Skin of body (tissue), 2 donors: Measurements from ENCODE around the gene HOXD11. TPM values are rescaled to one million over a fixed set of nuclear protein-coding genes. Genes with fewer than 3 reads are reported as not detected.

Experiments
- DNase-seq: peaks from one replicate; lab custom pipeline; 2025; lab: John Stamatoyannopoulos, UW
- total RNA-seq: library from RNA; depleted of rRNA; stranded (reverse); fragments of >200 nt; gene quantifications from one replicate; pipeline ENCODE4 v1.2.3, GENCODE V29; 2014

The HOXD11 gene
- total RNA-seq, 1 donor from 2014 or later = not detected

DNA sequence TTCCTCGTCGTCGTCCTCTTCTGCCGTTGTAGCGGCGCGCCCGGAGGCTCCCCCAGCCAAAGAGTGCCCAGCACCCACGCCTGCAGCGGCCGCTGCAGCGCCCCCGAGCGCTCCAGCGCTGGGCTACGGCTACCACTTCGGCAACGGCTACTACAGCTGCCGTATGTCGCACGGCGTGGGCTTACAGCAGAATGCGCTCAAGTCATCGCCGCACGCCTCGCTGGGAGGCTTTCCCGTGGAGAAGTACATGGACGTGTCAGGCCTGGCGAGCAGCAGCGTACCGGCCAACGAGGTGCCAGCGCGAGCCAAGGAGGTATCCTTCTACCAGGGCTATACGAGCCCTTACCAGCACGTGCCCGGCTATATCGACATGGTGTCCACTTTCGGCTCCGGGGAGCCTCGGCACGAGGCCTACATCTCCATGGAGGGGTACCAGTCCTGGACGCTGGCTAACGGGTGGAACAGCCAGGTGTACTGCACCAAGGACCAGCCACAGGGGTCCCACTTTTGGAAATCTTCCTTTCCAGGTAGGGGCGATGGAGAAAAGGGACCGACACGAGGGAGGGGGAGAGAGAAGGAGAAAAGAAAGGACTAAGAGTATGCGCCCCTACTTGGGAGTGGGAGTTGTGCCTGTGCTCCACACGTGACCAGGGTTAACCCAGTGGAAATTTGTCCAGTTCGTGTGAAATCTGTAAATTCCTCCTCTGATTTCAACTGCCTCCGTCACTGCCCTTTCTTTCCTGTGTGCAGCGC lies 13.8 kb upstream of the HOXD11 start:
- DNase-seq = no peak

DNA sequence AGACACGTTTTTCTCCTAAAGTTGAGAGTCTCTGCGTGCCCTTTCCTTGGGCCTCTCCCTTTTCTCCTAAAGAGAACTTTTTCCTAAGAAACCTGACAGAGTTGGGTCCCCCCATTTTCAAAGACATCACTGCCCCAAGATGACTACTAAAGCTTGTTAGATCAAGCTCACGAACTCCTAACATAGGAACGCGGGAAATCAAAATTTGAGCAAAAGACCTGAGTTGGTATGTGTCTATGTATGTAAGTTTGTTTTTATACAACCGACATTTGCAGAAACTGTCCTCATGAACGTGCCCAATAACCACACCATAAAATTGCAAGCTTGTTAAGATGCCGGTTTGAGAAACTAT lies 13.2 kb upstream of the HOXD11 start:
- DNase-seq = no peak

DNA sequence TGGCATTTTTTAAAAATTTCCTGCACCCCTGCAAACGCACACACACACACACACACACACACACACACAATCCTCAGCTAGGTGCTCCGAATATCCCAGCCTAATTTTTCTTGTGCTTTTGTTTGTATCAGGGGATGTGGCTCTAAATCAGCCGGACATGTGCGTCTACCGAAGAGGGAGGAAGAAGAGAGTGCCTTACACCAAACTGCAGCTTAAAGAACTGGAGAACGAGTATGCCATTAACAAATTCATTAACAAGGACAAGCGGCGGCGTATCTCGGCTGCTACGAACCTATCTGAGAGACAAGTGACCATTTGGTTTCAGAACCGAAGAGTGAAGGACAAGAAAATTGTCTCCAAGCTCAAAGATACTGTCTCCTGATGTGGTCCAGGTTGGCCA lies 12.7 kb upstream of the HOXD11 start:
- no peak for DNase-seq

DNA sequence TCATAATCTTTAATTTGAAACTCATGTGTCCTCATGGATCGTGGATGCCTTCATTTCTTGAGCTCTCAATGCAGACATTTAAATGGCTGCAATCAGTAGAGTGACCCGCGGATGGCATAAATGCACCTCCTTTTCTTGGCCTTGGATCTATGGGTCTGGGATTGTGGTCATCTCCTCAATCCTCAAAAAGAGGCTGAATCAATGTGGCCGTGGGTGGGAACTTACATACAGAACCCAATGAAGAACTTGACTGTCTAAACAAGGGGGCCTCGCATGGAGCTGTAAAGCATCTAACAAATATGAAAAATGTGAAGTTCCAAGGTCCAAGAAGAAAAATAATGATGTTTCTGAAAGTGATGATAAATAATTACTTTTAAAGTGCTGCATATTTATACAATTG lies 11.7 kb upstream of the HOXD11 start:
- DNase-seq = no peak

DNA sequence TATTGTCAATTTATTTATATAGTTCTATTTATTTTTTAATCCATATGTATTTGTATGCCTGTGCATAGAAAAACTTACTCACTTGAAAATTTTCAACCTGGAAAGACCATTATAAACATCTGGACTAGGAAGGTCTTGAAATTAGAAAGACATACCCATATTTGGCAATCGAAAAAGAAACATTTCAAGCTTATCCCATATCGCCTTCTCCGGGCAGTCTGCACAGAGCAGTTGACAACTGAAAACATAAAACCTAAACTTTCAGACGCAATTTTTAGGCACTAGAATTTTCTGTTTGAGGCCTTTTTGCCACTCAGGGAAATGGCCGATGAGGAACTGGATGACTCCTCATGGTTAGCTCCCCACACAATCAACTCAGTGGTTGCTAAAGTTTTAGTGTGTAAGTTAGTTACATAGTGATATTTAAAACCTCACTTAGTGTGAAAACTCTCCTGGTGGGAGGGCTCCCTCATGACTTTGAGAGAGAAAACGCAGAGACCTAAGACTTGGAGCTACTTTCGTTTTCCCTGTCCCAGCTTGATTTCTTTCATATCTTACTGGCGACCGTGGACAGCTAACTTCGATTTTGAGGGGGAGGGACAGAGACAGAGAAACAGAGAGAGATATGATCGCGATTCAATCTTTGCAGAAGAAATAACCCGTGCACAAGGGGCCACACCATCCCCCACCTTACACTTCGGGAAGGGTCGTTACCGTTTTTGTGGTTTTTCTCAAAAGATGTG lies 10.7 kb upstream of the HOXD11 start:
- no peak for DNase-seq

- DNase-seq = no peak
Observed at GRCh38 chr2:176096986-176097819, 9.9 kb upstream of the HOXD11 start.

- no peak for DNase-seq
Observed at GRCh38 chr2:176097820-176098365, 9.2 kb upstream of the HOXD11 start.

GRCh38 chr2:176098366-176099158 lies 8.5 kb upstream of the HOXD11 start:
- DNase-seq = no peak

DNA sequence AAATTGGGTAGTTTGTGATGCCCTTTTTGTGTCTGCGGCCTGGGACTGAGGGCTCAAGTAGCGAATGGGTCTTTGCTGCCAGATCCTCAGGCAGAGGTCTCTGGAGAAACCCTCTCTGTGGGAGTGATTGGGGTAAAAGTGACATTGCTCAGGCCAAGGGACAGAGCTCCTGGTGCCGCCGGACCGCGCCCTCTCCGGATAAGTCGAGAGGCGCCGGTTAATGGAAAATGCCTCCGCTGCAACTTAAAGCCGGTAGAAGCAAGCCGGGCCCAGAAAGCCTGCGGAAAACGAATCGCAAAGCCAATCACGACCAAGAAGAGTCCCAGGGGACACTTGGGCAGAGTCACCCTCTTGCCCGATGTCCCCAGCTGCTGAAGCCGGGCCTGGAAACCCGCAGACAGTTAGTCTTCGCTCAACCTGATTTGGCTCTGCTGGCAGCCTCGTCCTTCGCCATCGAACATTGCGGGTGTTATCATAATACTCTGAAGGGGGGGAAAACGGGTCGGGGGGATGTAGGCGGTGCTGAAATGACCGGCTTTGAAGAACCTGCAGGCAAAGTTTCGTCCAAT lies 7.8 kb upstream of the HOXD11 start:
- no peak for DNase-seq

GRCh38 chr2:176099728-176100546 lies 7.1 kb upstream of the HOXD11 start, which contains the start of gene HOXD12:
Gene HOXD12, plus strand, starts transcription at chr2:176099795. Its CDS starts 7 bp downstream, at chr2:176099802.
- no peak for DNase-seq

DNA sequence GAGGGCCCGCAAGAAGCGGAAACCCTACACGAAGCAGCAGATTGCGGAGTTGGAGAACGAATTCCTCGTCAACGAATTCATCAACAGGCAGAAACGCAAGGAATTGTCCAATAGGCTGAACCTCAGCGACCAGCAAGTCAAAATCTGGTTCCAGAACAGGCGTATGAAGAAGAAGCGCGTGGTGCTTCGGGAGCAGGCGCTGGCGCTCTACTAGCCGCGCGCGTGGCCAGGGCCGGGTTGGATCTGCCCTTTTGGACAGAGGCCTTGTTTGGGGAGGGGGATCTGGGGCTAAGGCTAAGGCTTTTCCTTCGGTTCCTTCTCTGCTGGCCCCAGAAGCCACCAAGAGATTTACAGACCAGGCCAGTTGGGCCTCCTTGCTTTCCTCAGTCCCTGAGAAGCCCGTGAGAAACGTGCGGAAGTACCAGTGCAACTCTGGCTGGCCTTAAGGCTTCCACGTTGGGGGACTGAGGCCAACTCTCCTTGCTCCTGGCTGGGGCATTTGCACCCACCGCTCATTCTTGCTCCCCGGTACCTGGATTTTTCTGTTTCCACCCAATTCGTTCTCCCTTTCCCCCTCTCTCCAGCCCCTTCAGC lies 6.4 kb upstream of the HOXD11 start:
- DNase-seq = no peak

DNA sequence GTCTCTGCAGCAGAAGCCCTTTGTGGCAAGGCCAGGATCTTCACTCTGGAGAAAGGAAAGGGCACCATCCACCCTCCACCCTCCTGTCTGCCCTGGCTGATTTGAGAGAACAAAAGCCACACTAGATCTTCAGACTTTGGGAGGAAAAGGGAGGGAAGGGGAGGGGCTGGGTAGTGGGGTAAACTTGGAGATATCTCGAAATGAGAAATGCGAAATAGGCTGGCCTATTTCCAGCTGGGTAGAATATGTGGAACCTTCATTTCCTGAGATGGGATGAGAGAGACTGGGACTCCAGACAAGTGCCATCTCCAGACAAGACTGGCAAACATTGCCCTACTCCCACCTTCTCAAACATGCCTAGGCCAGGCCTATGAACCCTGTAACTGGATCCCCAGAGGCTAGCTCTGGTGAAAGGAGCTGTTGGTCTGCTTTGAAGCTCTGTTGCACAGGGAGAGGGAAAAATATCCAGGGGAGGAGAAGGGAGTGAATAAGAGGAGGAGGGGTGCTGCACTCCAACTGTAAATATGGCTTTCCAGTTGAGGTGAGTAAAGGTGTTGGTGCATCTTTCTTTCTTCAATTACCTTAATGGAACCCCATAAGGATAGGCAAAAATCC lies 5.8 kb upstream of the HOXD11 start:
- no peak for DNase-seq

- no peak for DNase-seq
Observed at GRCh38 chr2:176101842-176102241, 5.2 kb upstream of the HOXD11 start.

GRCh38 chr2:176102309-176102866 lies 4.7 kb upstream of the HOXD11 start:
- DNase-seq = no peak

- DNase-seq = no peak
Observed at GRCh38 chr2:176103194-176103593, 3.9 kb upstream of the HOXD11 start.

- DNase-seq = no peak
Observed at GRCh38 chr2:176103742-176104315, 3.3 kb upstream of the HOXD11 start.

- no peak for DNase-seq
Observed at GRCh38 chr2:176104316-176105077, 2.6 kb upstream of the HOXD11 start.
